ENCODE data around the gene SENP1. TPM values are rescaled to one million over a fixed set of nuclear protein-coding genes. Genes with fewer than 3 reads are reported as not detected.

The SENP1 gene
- total and polyA plus RNA-seq, 2 of the 4 experiments (the other 2 are of a cell fraction), result 7.2 to 25.3 TPM

DNA sequence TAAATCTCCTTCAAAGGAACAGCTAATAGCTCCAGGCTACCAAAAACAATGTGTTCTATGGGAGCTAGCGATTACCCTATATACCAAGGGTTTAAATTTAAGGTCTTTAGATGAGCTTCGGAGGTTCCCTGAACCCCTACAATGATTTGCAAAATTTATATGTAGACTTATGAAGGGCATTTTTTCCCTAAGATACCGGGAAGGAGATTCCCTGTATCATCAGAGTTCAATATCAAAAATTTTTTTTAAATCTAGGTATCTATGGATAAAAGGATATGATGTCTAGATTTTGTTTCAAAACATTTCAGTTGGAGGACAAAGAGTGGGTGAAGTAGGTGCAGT lies 83.7 kb downstream of the SENP1 start:
- no peak overlapping the region for H3K9ac ChIP-seq (ENCODE audit: low read depth, low read length)
- no peak overlapping the region for H2BK120ac ChIP-seq (ENCODE audit: low read depth, low read length)
- H4K8ac ChIP-seq (ENCODE audit: low read depth in 2 of 2, low read length in 2 of 2), result no peak overlapping the region
- DNase-seq (no peak), ATAC-seq (ENCODE audit: low read depth) (no peak)
- H3K9me1 ChIP-seq (ENCODE audit: insufficient read depth, low read length), result no peaks in the 10 kb centered on the region
- H3K14ac ChIP-seq (replicated peaks; ENCODE audit: low read depth, low read length), result no peak overlapping the region
- no peak overlapping the region for H3K4ac ChIP-seq (ENCODE audit: low read depth, low read length)
- no peak overlapping the region for H3K4me2 ChIP-seq (ENCODE audit: low read depth, low read length)
- dilution Hi-C loops (cut with HindIII; ENCODE audit: low sequenced_read_pairs, unreplicated experiment), result no loop called here
- no peak overlapping the region for H3K18ac ChIP-seq (ENCODE audit: low read depth, low read length)
- H3K9me3 ChIP-seq (ENCODE audit: control insufficient read depth, insufficient read depth, low read length), result no peaks in the 10 kb centered on the region
- no TSS peak for BruUV-seq (replicated peaks)
- no peak overlapping the region for H4K91ac ChIP-seq (ENCODE audit: insufficient read depth, low read depth, low read length)
- no peak overlapping the region for H3K56ac ChIP-seq (ENCODE audit: extremely low read depth, insufficient read depth, low read length)
- no peaks in the 10 kb centered on the region for H4K20me1 ChIP-seq (ENCODE audit: insufficient read depth, low read length)
- H2AFZ ChIP-seq (replicated peaks; ENCODE audit: low read length, poor library complexity), result no peak overlapping the region
- H2BK15ac ChIP-seq (ENCODE audit: low read depth, low read length), result no peak overlapping the region
- H2BK5ac ChIP-seq (ENCODE audit: low read depth, low read length, poor library complexity, severe bottlenecking), result no peak overlapping the region
- no peak for TF ChIP-seq CEBPB (IDR thresholded peaks at IDR 0.05; ENCODE audit: low read depth, low read length)
- TF ChIP-seq SMC3 (IDR thresholded peaks at IDR 0.05; ENCODE audit: low read depth, low read length), result no peak
- TF ChIP-seq FOS (IDR thresholded peaks at IDR 0.05; ENCODE audit: low read depth, low read length), result no peak
- no peak for TF ChIP-seq CHD1 (IDR thresholded peaks at IDR 0.05; ENCODE audit: low read depth, low read length)
- TF ChIP-seq RCOR1 (IDR thresholded peaks at IDR 0.05; ENCODE audit: insufficient replicate concordance, low read length), result no peak
- TF ChIP-seq, protein P1, sequence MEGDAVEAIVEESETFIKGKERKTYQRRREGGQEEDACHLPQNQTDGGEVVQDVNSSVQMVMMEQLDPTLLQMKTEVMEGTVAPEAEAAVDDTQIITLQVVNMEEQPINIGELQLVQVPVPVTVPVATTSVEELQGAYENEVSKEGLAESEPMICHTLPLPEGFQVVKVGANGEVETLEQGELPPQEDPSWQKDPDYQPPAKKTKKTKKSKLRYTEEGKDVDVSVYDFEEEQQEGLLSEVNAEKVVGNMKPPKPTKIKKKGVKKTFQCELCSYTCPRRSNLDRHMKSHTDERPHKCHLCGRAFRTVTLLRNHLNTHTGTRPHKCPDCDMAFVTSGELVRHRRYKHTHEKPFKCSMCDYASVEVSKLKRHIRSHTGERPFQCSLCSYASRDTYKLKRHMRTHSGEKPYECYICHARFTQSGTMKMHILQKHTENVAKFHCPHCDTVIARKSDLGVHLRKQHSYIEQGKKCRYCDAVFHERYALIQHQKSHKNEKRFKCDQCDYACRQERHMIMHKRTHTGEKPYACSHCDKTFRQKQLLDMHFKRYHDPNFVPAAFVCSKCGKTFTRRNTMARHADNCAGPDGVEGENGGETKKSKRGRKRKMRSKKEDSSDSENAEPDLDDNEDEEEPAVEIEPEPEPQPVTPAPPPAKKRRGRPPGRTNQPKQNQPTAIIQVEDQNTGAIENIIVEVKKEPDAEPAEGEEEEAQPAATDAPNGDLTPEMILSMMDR (conservative IDR thresholded peaks at IDR 0.05; ENCODE audit: low read depth, low read length), result no peak
- TF ChIP-seq POLR2A (IDR thresholded peaks at IDR 0.05; ENCODE audit: low read depth, low read length), result no peak
- no peak for TF ChIP-seq MAFK (IDR thresholded peaks at IDR 0.05; ENCODE audit: low read depth, low read length)
- TF ChIP-seq, protein P2, sequence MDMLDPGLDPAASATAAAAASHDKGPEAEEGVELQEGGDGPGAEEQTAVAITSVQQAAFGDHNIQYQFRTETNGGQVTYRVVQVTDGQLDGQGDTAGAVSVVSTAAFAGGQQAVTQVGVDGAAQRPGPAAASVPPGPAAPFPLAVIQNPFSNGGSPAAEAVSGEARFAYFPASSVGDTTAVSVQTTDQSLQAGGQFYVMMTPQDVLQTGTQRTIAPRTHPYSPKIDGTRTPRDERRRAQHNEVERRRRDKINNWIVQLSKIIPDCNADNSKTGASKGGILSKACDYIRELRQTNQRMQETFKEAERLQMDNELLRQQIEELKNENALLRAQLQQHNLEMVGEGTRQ (IDR thresholded peaks at IDR 0.05; ENCODE audit: low read depth, low read length), result no peak
- no peak for TF ChIP-seq MXI1 (IDR thresholded peaks at IDR 0.05; ENCODE audit: borderline replicate concordance, low read depth, low read length)
- no peak for TF ChIP-seq RFX5 (IDR thresholded peaks at IDR 0.05; ENCODE audit: low read depth, low read length)
- TF ChIP-seq NFE2L2 (IDR thresholded peaks at IDR 0.05; ENCODE audit: low read depth, low read length), result no peak
- TF ChIP-seq RAD21 (IDR thresholded peaks at IDR 0.05; ENCODE audit: low read length), result no peak
- no peak for TF ChIP-seq BHLHE40 (IDR thresholded peaks at IDR 0.05; ENCODE audit: low read depth, low read length)
- no peak for TF ChIP-seq MAZ (IDR thresholded peaks at IDR 0.05; ENCODE audit: borderline replicate concordance, low read depth, low read length)
- TF ChIP-seq, protein P3, sequence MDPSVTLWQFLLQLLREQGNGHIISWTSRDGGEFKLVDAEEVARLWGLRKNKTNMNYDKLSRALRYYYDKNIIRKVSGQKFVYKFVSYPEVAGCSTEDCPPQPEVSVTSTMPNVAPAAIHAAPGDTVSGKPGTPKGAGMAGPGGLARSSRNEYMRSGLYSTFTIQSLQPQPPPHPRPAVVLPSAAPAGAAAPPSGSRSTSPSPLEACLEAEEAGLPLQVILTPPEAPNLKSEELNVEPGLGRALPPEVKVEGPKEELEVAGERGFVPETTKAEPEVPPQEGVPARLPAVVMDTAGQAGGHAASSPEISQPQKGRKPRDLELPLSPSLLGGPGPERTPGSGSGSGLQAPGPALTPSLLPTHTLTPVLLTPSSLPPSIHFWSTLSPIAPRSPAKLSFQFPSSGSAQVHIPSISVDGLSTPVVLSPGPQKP (IDR thresholded peaks at IDR 0.05; ENCODE audit: borderline replicate concordance, low read depth, low read length), result no peak
- no peaks in the 10 kb centered on the region; the same call in 1 of the 2 replicates for H3K4me1 ChIP-seq (ENCODE audit: control insufficient read depth, insufficient read depth, low read length)
- intact Hi-C loops (cut with micrococcal nuclease), result no loop called here
- H3K23ac ChIP-seq (ENCODE audit: low read depth, low read length), result no peak overlapping the region
- no peak overlapping the region for H3K4me3 ChIP-seq (ENCODE audit: insufficient read depth, low read depth, low read length)
- no peak overlapping the region for H3K27ac ChIP-seq (ENCODE audit: insufficient read depth, low read length)
- no peak overlapping the region for H2AK5ac ChIP-seq (ENCODE audit: low read depth, low read length)
- H2AK9ac ChIP-seq (replicated peaks; ENCODE audit: low read depth, low read length, poor library complexity), result no peak overlapping the region
- no peak overlapping the region for H2BK20ac ChIP-seq (ENCODE audit: low read depth, low read length)
- peaks cover 67% of the 10 kb centered on the region for H3K27me3 ChIP-seq (ENCODE audit: control insufficient read depth, insufficient read depth, low read length)
- H3K36me3 ChIP-seq (ENCODE audit: control insufficient read depth, insufficient read depth, low read length), result no peaks in the 10 kb centered on the region
- in situ Hi-C loops (cut with MboI; ENCODE audit: low sequenced_read_pairs), result no loop called here
- ChIA-PET POLR2A (ENCODE audit: unreplicated experiment) (no interaction called here), CTCF (no interaction called here)
- no peaks in the 10 kb centered on the region for H3K79me1 ChIP-seq (ENCODE audit: low read depth in 1 of 2, low read length in 2 of 2)
- H4K5ac ChIP-seq (ENCODE audit: low read depth, low read length), result no peak overlapping the region
- no CpG with 5 or more reads among the region's 3 CpGs for WGBS, 2 experiments (ENCODE audit: extremely low coverage in 2 of 2, insufficient read length in 1 of 2)

All from IMR-90 (cell line).